ENCODE data around the gene CELF5.
"Not testable (repeated sequence)": the region's sequence is repeated elsewhere in the genome, so short reads cannot be mapped to it uniquely, and the experiment has no call there.

CELF5 gene

DNA sequence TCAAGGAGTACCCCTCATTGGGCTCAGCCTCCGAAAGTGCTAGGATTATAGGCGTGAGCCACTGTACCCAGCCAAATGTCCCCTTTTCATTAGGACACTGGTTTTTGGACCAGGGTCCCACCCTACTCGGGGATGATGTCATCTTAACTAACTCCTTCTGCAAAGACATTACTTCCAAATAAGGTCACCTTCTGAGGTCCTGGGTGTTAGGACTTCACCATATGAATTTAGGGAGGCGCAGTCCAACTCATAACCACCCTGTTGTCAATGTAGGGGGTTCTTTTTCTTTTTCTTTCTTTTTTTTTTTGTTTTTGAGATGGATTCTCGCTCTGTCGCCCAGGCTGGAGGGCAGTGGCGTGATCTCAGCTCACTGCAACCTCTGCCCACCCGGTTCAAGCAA, 109.2 kb downstream of the CELF5 start:
- no peak for DNase-seq (ENCODE audit: low spot score)
- TF ChIP-seq, protein P1, sequence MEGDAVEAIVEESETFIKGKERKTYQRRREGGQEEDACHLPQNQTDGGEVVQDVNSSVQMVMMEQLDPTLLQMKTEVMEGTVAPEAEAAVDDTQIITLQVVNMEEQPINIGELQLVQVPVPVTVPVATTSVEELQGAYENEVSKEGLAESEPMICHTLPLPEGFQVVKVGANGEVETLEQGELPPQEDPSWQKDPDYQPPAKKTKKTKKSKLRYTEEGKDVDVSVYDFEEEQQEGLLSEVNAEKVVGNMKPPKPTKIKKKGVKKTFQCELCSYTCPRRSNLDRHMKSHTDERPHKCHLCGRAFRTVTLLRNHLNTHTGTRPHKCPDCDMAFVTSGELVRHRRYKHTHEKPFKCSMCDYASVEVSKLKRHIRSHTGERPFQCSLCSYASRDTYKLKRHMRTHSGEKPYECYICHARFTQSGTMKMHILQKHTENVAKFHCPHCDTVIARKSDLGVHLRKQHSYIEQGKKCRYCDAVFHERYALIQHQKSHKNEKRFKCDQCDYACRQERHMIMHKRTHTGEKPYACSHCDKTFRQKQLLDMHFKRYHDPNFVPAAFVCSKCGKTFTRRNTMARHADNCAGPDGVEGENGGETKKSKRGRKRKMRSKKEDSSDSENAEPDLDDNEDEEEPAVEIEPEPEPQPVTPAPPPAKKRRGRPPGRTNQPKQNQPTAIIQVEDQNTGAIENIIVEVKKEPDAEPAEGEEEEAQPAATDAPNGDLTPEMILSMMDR (IDR thresholded peaks at IDR 0.05; ENCODE audit: extremely low read depth, missing control alignments): no peak

DNA sequence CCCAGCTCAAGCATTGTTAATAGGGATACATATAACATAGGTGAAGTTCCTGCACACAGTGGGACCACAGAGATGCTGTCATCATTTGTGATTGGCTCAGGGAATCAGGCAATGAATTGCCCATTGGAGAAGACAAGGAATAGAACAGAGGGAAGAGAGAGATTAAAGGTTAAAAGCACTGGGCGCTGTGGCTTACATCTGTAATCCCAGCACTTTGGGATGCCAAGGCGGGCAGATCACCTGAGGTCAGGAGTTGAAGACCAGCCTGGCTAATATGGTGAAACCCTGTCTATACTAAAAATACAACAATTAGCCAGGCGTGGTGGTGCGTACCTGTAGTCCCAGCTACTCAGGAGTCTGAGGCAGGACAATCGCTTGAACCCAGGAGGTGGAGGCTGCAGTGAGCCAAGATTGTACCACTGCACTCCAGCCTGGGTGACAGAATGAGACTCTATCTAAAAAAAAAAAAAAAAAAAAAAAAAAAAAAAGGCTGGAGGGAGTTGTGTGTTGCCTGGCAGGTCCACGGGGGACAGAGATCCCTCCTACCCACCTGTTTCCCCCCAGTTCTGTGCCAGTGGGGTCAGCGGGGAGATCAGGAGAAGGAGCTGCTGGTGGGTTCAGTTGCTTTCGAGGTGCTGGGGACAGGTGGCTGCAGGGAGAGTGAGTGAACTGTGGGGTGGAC, 110.4 kb downstream of the CELF5 start:
- DNase-seq (ENCODE audit: low spot score): not testable (repeated sequence)

DNA sequence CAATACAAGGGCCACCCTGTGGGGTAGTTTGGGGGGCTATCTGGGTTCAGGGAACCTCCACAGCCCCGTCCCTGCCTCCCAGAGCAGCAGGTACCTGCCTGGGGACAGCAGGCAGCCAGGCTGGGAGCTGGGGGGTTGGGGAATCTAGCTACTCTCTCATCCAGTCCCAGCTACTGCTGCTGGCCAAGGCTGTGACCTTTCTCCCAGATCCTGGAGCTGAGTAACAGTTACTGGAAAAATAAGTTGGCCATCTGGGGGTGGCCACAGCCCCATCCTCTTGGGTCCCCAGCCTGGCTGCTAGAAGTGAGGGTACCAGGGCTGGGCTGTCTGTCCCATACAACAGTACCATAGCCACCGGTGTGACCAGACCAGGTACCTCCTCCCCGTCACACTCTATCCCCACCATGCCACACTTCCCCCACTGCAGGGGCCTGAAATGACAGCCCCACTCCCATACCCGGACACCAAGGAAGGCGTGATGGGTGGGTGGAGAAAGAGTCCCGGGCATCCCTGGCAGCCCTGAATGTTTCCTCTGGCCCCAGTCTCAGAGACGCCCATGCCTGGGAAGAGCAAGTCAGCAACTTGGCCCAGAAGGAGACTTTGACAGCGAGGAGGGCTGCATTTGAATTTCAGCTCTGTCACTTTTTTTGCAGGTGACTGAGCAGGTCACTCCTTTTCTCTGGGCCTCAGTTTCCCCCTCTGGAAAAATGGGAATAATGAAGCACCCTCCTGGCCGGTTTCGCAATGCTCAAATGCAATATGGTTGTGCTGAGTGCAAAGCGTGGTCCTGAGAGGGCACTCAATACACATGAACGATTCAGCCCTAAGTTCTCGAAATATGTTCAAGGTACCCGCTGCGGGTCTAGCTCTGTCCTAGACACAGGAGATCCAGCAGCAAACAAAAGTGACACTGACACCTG, 111.2 kb downstream of the CELF5 start:
- no peak for DNase-seq (ENCODE audit: low spot score)
- TF ChIP-seq, protein P1 (IDR thresholded peaks at IDR 0.05; ENCODE audit: extremely low read depth, missing control alignments): no peak

DNA sequence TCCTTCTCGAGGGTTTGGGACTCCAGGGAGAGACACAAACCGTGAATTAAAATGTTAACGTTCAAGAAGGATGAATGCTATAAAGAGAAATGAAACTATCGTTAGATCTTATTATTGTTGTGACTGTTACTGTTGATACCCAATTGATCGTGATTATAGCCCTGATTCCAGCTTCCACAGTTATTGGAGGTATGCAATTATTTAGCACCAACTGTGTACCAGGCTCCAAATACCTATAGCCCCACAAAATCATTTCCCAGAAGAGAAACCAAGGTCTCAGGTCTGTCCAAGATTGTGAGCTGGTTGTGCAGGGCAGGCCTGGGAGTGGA, 111.9 kb downstream of the CELF5 start:
- DNase-seq (ENCODE audit: low spot score): no peak
- TF ChIP-seq, protein P1 (IDR thresholded peaks at IDR 0.05; ENCODE audit: extremely low read depth, missing control alignments): no peak

DNA sequence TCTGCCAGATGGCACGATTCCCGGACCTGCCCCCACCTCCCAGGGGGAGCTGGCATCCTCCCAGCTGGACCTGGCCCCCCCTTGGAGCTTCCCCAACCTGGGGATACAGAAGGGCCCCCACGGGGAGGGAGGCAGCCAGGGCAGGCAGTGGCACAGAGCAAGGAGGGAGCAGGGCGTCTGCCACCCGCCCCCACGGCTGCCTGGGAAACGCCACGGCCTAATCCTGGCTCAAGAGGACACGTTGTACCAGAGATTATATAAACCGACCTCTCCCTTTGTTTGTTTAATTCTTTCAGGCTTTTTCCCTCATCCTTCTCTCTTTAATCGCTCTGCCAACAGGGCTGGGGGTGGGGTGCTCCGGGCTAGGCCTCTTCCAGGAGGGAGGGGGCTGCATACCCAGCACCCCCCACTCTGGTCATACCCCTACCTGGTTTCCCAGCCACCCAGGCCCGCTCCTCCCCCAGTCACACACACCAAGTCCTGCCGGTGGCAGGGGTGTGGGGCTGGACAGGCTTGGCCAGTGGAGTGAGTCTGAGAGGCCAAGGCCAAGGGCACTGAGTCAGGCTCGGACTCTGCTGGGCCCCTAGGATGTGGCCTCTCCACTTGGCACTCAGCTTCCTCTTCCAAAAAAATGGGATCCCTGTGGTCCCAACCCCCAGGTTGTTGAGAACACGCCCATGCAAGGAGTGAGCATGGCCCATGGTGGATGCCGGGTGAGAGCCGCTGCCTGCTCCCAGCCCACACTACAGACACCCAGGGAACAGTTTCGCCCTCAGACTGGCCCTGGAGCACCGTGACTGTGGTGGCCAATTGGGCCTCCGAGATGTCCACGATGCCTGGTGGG, 112.4 kb downstream of the CELF5 start:
- DNase-seq (ENCODE audit: low spot score): no peak
- TF ChIP-seq, protein P1 (IDR thresholded peaks at IDR 0.05; ENCODE audit: extremely low read depth, missing control alignments): no peak

DNA sequence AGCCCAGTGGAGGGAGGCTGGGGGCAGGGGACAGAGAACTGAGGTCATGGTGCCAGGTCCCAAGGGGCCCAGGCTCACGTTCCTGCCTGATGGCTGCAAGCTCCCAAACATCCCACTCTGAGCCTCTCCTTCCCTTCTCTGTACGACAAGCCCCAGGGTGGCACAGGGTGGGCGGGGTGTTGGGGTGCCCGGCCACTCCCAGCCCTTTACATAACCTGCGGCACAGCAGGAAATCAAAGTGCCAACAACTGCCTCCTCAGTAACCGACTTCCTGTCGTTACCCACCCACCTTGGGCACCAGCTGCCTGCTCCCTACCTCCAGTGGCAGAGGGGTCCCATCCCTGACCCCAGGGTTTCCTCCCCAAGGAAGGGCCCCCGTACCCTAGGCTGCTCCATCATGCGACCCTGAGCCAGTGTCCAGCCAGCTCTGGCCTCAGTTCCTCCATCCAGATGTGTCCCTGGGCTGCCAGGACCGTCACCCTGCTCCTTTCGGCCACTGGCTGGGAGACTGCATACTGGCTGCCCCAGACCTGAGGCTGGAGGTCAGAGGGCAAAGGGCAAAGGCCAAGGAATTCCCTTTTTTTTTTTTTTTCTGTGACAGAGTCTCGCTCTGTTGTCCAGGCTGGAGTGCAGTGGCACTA, 114.2 kb downstream of the CELF5 start:
- DNase-seq (ENCODE audit: low spot score): no peak
- TF ChIP-seq, protein P1 (IDR thresholded peaks at IDR 0.05; ENCODE audit: extremely low read depth, missing control alignments): no peak

DNA sequence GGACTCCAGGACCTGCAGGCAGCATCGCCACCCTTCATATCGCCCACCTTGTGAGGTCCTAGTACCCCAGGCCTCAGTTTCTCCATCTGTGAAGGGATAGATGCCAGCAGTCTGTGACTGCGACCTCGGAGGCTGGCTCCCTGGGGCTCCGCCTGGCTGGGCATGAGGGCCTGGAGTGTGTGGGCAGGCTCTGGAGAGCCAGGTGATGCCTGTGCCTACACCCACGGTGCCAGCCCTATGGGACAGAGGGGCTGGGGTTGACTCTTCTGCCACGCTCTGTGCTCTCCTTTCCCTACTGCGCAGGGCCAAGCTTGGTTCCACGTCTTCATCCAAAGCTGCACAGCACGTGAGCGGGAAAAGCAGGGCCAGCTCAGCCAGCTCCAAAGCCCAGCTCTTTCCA, 115.9 kb downstream of the CELF5 start:
- no peak for DNase-seq (ENCODE audit: low spot score)
- TF ChIP-seq, protein P1 (IDR thresholded peaks at IDR 0.05; ENCODE audit: extremely low read depth, missing control alignments): no peak

All from GM20000 (cell line).